Vagina (tissue), 2 donors: ENCODE data around the gene PTGFR.

Source experiments
- POLR2A ChIP-seq, 2 donors: fragments of 450-650 bp; IDR thresholded peaks; one replicate each; pipeline ENCODE4 v1.6.1; 2017; ENCODE audit warnings: antibody characterized with exemption in 2 of 2, mild to moderate bottlenecking in 2 of 2, moderate library complexity in 2 of 2
- TF ChIP-seq, protein P1 (sequence below), 3 experiments: fragments of 450-650 bp in 2 of 3; fragments of 200-600 bp in 1 of 3; sonication (generic) in 1 of 3; IDR thresholded peaks; one replicate each; pipeline ENCODE4 v1.5.1; 2017 to 2019; ENCODE audit warnings: antibody characterized with exemption in 3 of 3, mild to moderate bottlenecking in 2 of 3, moderate library complexity in 2 of 3

DNA sequence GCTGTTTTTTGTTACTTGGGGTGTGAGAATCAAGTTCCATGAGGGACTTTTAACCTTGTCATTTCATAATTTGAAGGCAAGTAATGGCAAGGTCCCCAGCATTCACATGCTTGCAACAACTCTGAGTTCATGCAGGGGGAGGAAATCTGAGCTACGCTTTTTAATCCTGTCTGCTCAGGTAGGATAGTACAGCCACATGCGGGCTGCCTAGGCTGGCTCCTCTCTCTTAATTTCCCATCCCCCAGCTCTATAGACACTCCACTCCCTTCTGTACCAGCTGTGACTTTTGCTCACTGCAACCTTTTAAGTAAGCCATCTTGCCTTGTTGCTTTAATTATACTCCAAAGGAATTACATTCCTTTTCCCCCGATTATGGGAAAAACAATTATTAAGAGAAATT, 30.1 kb downstream of the PTGFR start:
- TF ChIP-seq, protein P1, sequence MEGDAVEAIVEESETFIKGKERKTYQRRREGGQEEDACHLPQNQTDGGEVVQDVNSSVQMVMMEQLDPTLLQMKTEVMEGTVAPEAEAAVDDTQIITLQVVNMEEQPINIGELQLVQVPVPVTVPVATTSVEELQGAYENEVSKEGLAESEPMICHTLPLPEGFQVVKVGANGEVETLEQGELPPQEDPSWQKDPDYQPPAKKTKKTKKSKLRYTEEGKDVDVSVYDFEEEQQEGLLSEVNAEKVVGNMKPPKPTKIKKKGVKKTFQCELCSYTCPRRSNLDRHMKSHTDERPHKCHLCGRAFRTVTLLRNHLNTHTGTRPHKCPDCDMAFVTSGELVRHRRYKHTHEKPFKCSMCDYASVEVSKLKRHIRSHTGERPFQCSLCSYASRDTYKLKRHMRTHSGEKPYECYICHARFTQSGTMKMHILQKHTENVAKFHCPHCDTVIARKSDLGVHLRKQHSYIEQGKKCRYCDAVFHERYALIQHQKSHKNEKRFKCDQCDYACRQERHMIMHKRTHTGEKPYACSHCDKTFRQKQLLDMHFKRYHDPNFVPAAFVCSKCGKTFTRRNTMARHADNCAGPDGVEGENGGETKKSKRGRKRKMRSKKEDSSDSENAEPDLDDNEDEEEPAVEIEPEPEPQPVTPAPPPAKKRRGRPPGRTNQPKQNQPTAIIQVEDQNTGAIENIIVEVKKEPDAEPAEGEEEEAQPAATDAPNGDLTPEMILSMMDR (IDR thresholded peaks at IDR 0.05), result no peak
- no peak for TF ChIP-seq POLR2A (IDR thresholded peaks at IDR 0.05)
